Fibroblast of mammary gland (primary cell): Measurements from ENCODE around the gene THRB.

Source experiments
- DNase-seq: peaks from one replicate; pipeline ENCODE4 v3.0.0-alpha.2; 2010; ENCODE audit warnings: low read depth
- H3K4me3 ChIP-seq: 2 replicates; pipeline ENCODE4 v1.5.1; 2011; ENCODE audit warnings: low read depth, mild to moderate bottlenecking, low read length, moderate library complexity; ENCODE audit not compliant: control insufficient read depth
- TF ChIP-seq, protein P1 (sequence below): conservative IDR thresholded peaks from 2 replicates; pipeline ENCODE4 v1.5.1; 2011; ENCODE audit warnings: low read depth, low read length, inconsistent platforms; ENCODE audit not compliant: control insufficient read depth, insufficient read depth

THRB gene

GRCh38 chr3:24523215-24523614, 28.6 kb upstream of the THRB start:
- DNase-seq: no peak
- H3K4me3 ChIP-seq: no peak overlapping the region
- TF ChIP-seq, protein P1, sequence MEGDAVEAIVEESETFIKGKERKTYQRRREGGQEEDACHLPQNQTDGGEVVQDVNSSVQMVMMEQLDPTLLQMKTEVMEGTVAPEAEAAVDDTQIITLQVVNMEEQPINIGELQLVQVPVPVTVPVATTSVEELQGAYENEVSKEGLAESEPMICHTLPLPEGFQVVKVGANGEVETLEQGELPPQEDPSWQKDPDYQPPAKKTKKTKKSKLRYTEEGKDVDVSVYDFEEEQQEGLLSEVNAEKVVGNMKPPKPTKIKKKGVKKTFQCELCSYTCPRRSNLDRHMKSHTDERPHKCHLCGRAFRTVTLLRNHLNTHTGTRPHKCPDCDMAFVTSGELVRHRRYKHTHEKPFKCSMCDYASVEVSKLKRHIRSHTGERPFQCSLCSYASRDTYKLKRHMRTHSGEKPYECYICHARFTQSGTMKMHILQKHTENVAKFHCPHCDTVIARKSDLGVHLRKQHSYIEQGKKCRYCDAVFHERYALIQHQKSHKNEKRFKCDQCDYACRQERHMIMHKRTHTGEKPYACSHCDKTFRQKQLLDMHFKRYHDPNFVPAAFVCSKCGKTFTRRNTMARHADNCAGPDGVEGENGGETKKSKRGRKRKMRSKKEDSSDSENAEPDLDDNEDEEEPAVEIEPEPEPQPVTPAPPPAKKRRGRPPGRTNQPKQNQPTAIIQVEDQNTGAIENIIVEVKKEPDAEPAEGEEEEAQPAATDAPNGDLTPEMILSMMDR: no peak

DNA sequence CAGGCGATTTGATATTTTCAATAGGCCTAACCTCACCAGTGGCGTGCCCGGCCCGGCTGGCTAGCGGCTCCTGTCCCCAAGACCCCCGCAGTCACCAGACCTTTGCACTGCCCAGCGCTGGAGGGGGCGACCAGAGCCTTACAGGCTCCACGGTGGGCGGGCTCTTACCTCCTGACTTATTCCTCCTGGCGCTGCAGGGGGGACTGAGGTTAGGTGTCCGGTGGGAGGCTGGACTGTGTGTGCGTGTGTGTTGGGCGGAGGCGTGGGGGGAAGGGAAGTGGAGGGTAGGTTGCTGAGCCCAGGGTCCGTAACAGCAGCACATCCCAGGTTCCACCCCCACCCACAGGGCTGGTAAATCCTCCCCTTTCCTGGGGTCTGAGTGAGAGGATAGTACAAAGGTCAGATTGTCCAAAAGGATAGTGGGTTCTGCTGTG, 27.5 kb upstream of the THRB start:
- DNase-seq: no peak
- TF ChIP-seq, protein P1: no peak
- peak overlapping the region; percentile 59 for H3K4me3 ChIP-seq

- TF ChIP-seq, protein P1: no peak
- peak; percentile 37 for DNase-seq
- H3K4me3 ChIP-seq: peak overlapping the region; percentile 59
Observed at GRCh38 chr3:24521420-24522145, 26.9 kb upstream of the THRB start.

DNA sequence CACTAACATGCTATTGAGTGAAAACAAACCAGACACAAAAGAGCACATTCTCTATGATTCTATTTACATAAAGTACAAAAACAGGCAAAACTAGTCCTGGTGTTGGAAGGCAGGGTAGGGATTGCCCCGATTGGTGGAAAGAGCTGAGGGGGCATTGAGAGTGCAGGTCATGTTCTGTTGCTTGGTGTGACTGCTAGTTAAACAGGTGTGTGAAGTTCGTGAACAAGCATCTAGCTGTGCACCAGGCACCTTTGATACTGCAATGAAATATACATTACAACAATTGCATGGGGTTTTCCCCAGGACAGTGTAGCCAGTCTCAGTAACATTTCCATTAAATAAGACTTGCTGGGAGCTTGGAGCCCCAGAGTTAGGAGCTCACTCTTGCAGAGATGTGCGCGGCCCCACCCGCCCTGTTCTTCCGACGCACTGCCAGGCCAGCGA, 26.3 kb upstream of the THRB start:
- no peak for DNase-seq
- TF ChIP-seq, protein P1: no peak
- peak overlapping the region; percentile 59 for H3K4me3 ChIP-seq

GRCh38 chr3:24520101-24520495, 25.4 kb upstream of the THRB start:
- TF ChIP-seq, protein P1: no peak
- no peak for DNase-seq
- no peak overlapping the region for H3K4me3 ChIP-seq

DNA sequence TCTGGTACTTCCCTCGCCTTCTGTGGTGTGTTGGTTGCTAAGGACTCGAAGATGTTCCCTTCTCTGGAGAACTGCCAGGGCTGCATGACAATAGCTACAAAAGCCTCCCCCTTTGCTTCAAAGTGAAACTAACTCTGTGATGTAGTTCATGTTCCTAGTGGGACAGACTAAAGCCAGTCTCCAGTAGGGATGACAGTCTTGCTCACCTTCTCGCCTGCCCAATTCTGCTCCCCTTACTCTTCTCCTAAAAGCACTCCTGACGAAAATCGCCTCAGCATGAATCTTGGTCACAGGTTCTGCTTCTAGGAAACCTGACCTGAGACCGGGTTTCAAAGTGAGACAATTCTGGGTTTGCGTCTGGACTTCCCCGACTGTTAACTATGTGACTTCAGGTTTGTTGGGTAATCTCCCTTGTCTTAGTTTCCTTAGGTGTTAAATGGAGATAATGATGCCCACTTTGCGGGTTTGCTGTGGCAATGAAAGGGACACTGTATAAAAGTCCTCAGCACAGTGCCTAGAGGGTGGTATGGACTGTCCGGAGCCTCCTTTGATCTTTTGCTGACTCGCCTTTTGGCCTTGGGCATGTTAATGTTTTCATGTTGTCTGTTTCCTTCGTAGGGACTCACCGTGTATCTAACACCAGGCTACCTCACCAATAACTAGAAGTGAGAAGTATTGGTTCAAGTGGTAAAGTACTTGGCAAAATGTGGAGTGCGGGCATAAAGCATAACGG, 24.9 kb upstream of the THRB start:
- TF ChIP-seq, protein P1: no peak
- no peak for DNase-seq
- H3K4me3 ChIP-seq: no peak overlapping the region
